ENCODE measurements around the gene BCKDK. TPM values are rescaled to one million over a fixed set of nuclear protein-coding genes. Genes with fewer than 3 reads are reported as not detected.

The BCKDK gene
- total RNA-seq, 1 experiment from 2014 or later, result 57.0 TPM

- H2AFZ ChIP-seq (ENCODE audit: low read length), result no peak overlapping the region
- H3K4me1 Mint-ChIP-seq, result peaks cover 9 to 14% of the 10 kb centered on the region in 2 experiments
- H4K5ac ChIP-seq (ENCODE audit: insufficient read length, low read depth, low read length), result no peak overlapping the region
- H3K4me2 ChIP-seq (ENCODE audit: insufficient read depth, insufficient read length, low read length), result no peak overlapping the region
- H3K79me2 ChIP-seq (ENCODE audit: insufficient read depth, low read length), result no peaks in the 10 kb centered on the region; the same call in 1 of the 2 replicates
- no peaks in the 10 kb centered on the region for H4K20me1 ChIP-seq (ENCODE audit: control insufficient read depth, insufficient read depth, insufficient read length)
- no peak overlapping the region for H2BK5ac ChIP-seq (ENCODE audit: insufficient read length, low read length)
- no peak overlapping the region for H2BK12ac ChIP-seq (ENCODE audit: insufficient read length, low read depth, low read length)
- H4K8ac ChIP-seq (replicated peaks; ENCODE audit: insufficient read length, low read depth, low read length), result no peak overlapping the region
- DNase-seq, result no peak
- no peak overlapping the region for H4K91ac ChIP-seq (ENCODE audit: insufficient read length, low read depth, low read length)
- peaks cover 19 to 37% (median 31%) of the 10 kb centered on the region in 3 experiments for H3K36me3 Mint-ChIP-seq (ENCODE audit: insufficient read depth in 1 of 3, low read depth in 3 of 3)
- H2BK15ac ChIP-seq (ENCODE audit: low read depth, low read length), result no peak overlapping the region
- H3K4ac ChIP-seq (ENCODE audit: low read depth, low read length), result no peak overlapping the region
- H3K9me3 Mint-ChIP-seq, result no peaks in the 10 kb centered on the region; a peak in 2 of 5 replicates
- H2BK120ac ChIP-seq (ENCODE audit: low read depth, low read length, poor library complexity, severe bottlenecking), result no peak overlapping the region
- no CpG with 5 or more reads among the region's 12 CpGs for whole genome bisulfite sequencing (ENCODE audit: extremely low coverage, insufficient read length, low lambda C conversion rate)
- TF ChIP-seq, protein P1, sequence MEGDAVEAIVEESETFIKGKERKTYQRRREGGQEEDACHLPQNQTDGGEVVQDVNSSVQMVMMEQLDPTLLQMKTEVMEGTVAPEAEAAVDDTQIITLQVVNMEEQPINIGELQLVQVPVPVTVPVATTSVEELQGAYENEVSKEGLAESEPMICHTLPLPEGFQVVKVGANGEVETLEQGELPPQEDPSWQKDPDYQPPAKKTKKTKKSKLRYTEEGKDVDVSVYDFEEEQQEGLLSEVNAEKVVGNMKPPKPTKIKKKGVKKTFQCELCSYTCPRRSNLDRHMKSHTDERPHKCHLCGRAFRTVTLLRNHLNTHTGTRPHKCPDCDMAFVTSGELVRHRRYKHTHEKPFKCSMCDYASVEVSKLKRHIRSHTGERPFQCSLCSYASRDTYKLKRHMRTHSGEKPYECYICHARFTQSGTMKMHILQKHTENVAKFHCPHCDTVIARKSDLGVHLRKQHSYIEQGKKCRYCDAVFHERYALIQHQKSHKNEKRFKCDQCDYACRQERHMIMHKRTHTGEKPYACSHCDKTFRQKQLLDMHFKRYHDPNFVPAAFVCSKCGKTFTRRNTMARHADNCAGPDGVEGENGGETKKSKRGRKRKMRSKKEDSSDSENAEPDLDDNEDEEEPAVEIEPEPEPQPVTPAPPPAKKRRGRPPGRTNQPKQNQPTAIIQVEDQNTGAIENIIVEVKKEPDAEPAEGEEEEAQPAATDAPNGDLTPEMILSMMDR (conservative IDR thresholded peaks at IDR 0.05), result no peak
- peak overlapping the region in 1 of 3 experiments; percentile 62; a peak in 1 of 7 replicates for H3K27ac Mint-ChIP-seq
- peaks cover 8% of the 10 kb centered on the region for H3K23me2 ChIP-seq (ENCODE audit: insufficient read length, low read depth, low read length, poor library complexity, severe bottlenecking)
- no peak overlapping the region for H3K14ac ChIP-seq (ENCODE audit: insufficient read depth, low read length)
- H3K27me3 ChIP-seq (ENCODE audit: insufficient read depth, low read length), result no peaks in the 10 kb centered on the region; the same call in 1 of the 2 replicates
- no peak overlapping the region for H3K9ac ChIP-seq (ENCODE audit: extremely low read depth, insufficient read length, low read length)
- H3K9me3 ChIP-seq (ENCODE audit: control insufficient read depth, low read depth, low read length), result no peaks in the 10 kb centered on the region
- no peak overlapping the region for H2BK20ac ChIP-seq (ENCODE audit: low read depth, low read length, poor library complexity, severe bottlenecking)
- H3K27ac ChIP-seq (ENCODE audit: insufficient read length, low read depth, low read length), result no peak overlapping the region
- H3K23ac ChIP-seq (ENCODE audit: insufficient read length, low read depth, low read length), result no peak overlapping the region
- H3K18ac ChIP-seq (ENCODE audit: insufficient read length, low read depth, low read length), result no peak overlapping the region
- H3K56ac ChIP-seq (ENCODE audit: insufficient read length, low read depth, low read length), result no peak overlapping the region
- H3K4me1 ChIP-seq (ENCODE audit: insufficient read depth, low read length), result no peaks in the 10 kb centered on the region
- H3K79me1 ChIP-seq (ENCODE audit: insufficient read depth, low read depth, low read length, poor library complexity, severe bottlenecking), result no peaks in the 10 kb centered on the region
- peak overlapping the region; percentile 54 to 83 for H3K4me3 Mint-ChIP-seq
- H3K27me3 Mint-ChIP-seq (ENCODE audit: low read depth), result no peaks in the 10 kb centered on the region; the same call in 1 of the 2 replicates
- no peak overlapping the region for H2AK5ac ChIP-seq (ENCODE audit: insufficient read length, low read length)
- H3T11ph ChIP-seq (ENCODE audit: low read length), result no peak overlapping the region
Observed at GRCh38 chr16:31109622-31110021, 1.4 kb downstream of the BCKDK start.

Data from H9 (cell line).